Astrocyte of the cerebellum (primary cell): ENCODE data around the gene REV3L.

Source experiments
- DNase-seq: peaks from one replicate; pipeline ENCODE4 v3.0.0-alpha.2; 2011; ENCODE audit warnings: low read depth
- H3K4me3 ChIP-seq: 2 replicates; pipeline ENCODE4 v1.5.1; 2011; ENCODE audit warnings: mild to moderate bottlenecking, low read depth, low read length, moderate library complexity
- in situ Hi-C: cut with HindIII; loops from 2 replicates; pipeline ENCODE4 v1.10.0; 2017; ENCODE audit warnings: low sequenced_read_pairs
- TF ChIP-seq, protein P1 (sequence below): IDR thresholded peaks from 2 replicates; pipeline ENCODE4 v1.5.1; 2012; ENCODE audit warnings: low read length, low read depth, moderate library complexity, mild to moderate bottlenecking; ENCODE audit errors: missing control alignments

REV3L gene

DNA sequence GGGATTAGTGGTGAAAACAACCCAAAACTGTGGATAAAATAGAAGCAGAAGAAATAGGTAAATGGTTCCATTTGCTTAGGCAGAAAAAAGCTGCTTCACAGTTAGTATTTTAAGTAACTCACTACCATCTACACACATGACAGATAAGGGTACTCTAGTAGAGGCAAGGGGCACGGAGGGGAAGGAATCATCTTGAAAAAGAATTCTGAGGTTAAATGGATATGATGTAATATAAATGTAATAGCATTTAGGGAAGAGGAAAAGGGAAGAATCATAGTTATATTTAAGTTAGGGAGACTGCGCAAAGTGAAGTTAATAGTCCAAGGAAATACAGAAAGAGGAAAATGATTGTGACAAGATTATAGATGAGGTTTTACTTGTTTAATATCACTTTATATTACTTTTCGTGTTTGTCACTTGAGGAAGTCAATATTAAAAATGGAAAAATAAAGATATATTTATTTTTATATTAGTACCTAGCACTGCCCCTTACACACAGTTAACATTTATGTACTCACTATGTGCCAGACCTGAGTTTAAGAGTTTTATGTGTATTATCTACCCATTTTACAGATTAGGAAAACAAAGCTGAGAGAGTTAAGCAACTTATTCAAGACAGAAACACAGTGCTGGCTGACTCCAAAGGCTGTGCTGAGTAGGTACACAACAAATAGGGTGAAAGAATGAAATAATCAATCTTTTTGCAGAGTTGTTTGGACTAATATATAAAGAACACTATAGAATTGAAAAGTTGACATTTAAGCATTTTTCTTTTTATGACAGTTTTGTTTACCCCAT is 128.1 kb downstream of the REV3L start:
- no peak overlapping the region for H3K4me3 ChIP-seq
- TF ChIP-seq, protein P1, sequence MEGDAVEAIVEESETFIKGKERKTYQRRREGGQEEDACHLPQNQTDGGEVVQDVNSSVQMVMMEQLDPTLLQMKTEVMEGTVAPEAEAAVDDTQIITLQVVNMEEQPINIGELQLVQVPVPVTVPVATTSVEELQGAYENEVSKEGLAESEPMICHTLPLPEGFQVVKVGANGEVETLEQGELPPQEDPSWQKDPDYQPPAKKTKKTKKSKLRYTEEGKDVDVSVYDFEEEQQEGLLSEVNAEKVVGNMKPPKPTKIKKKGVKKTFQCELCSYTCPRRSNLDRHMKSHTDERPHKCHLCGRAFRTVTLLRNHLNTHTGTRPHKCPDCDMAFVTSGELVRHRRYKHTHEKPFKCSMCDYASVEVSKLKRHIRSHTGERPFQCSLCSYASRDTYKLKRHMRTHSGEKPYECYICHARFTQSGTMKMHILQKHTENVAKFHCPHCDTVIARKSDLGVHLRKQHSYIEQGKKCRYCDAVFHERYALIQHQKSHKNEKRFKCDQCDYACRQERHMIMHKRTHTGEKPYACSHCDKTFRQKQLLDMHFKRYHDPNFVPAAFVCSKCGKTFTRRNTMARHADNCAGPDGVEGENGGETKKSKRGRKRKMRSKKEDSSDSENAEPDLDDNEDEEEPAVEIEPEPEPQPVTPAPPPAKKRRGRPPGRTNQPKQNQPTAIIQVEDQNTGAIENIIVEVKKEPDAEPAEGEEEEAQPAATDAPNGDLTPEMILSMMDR, result no peak
- DNase-seq, result no peak
- in situ Hi-C loops, result no loop called here

DNA sequence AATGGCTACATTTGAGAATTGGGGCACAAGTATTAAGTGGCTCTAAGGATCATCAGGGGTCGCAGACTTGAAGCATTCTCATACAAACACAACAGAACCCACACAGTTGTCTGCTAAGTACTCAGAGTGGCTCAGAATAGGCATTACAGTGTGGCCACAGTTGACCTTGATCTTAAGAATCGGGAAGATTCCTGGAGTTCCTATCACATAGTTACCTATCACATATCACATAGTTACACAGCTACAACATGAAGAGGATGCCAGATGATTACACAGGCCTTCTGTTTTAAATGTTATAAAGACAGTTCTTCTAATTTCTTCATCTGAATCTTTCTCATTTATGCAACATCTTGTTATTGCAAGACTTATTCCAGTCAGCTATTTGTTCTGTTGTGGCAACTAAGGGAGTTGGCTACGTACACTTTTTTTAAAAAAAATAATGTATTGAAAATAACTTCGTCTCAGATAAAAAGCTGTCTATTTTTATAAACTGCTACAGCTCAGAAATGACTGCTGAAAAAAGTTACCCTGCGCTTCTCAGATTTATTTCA is 129.0 kb downstream of the REV3L start:
- no peak for DNase-seq
- in situ Hi-C loops, result no loop called here
- no peak overlapping the region for H3K4me3 ChIP-seq
- TF ChIP-seq, protein P1, result no peak

DNA sequence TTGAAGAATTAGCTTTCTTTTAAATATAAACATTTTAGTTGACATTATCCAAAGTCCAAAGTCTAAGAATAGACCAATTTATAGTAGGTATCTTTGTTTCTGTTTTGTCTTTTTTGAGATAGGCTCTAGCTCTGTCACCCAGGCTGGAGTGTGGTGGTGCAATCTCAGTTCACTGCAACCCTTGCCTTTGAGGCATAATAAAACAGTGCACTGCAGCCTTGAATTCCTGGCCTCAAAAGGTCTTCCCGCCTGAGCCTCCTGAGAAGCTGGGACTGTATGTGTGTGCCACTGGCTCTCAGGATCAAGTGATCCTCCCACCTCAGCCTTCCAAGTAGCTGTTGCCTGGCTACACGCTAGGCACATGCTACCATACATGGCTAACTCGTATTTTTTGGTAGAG is 135.4 kb downstream of the REV3L start:
- H3K4me3 ChIP-seq, result no peak overlapping the region
- DNase-seq, result no peak
- in situ Hi-C loops, result no loop called here
- TF ChIP-seq, protein P1, result no peak

DNA sequence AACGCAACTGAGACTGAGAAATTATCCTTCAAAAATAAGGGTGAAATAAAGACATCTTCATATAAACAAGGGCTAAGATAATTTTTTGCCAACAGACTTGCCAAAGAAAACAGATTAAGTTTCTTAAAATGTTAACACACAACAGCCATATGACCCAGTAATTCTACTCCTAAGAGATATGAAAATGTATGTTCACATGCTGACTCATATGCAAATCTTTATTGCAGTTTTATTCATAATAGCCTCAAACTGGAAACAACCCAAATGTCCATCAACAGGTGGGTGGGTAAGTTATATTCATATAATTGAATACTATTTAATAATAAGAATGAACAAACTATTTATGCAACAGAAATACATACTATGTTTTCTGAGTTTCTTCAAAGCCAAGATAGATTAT is 140.1 kb downstream of the REV3L start:
- no peak overlapping the region for H3K4me3 ChIP-seq
- TF ChIP-seq, protein P1, result no peak
- in situ Hi-C loops, result no loop called here
- no peak for DNase-seq

DNA sequence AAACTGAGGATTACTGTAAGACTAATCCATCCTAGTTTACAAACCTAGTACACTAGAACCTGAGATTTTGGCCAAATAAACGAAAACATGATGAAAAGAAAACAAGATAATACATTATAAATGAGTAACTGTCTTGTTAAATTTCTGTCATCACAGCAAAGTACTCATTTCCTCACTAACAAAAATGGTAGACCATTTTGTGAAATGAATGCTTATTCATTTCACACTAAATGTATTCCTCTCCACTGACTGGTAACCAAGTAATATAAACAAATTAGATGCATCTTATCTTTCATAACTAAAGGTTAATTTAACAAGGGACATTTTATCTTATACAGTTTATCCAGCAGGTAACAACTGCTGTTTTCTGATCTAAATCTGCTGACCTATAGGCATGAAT is 143.7 kb downstream of the REV3L start:
- no peak for DNase-seq
- TF ChIP-seq, protein P1, result no peak
- no peak overlapping the region for H3K4me3 ChIP-seq
- in situ Hi-C loops, result no loop called here

DNA sequence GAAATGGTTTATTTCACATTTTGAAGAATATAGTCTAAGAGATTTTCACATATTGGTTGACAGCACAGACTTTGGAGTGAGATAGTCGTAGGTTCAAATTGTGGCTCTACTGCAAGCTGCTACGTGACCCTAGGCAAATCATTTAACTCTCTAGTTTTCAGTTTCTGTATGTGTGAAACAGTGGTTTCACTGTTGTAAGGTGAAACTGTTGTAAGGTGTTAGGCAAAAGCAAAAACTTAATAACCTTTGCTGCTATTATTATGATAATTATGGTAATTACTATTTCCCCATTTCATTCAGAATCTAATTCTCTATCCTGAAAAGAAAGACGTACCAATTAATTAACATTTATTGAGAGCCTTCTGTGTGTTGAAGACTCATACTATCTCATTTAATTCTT is 144.2 kb downstream of the REV3L start:
- no peak overlapping the region for H3K4me3 ChIP-seq
- in situ Hi-C loops, result no loop called here
- no peak for DNase-seq
- TF ChIP-seq, protein P1, result no peak
